HG02763 (cell line): ENCODE data around the gene ZNF624.
"Not testable (repeated sequence)": the region's sequence is repeated elsewhere in the genome, so short reads cannot be mapped to it uniquely, and the experiment has no call there.

Experiments used
- ATAC-seq: cut with Tn5 transposase; IDR thresholded peaks from one replicate; pipeline ENCODE4 v1.9.1; 2021; ENCODE audit warnings: mild to moderate bottlenecking, moderate library complexity; ENCODE audit not compliant: unreplicated experiment

ZNF624 gene

DNA sequence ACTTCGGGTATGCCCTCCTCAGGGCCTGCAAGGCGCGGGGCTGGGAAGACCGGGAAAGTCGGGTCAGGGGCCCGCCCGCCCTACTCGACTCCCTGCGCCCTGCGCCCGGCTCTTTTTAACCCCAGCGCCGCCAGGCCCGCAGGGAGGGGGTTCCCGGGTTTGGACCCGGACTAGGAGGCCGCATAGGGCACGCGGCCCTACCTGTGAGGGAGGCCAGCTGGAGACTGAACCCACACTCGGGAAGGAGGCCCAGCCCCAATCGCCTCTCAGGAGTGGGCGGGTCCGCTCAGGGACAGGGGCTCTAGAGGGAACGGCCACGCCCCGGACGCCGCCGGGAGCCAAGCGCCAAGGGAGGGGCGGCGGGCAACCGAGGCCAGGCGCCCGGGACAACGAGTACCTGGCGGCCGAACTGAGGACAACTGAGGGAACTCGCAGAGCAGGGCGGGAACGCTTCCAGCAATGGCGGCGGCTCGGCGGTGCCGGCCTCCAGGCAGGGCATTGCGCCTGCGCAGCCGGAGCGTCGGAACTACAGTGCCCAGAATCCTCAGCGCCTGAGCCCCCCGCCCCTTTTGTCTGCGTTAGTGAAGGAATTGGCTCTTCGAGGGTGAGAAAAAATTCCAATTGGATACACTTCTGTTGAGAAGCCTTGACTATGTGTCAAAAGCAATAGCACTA is at the start of gene ZNF624:
Gene ZNF624, minus strand, starts transcription at position 484 of the 675 bp plus-strand sequence.
- peak; percentile 88 for ATAC-seq

DNA sequence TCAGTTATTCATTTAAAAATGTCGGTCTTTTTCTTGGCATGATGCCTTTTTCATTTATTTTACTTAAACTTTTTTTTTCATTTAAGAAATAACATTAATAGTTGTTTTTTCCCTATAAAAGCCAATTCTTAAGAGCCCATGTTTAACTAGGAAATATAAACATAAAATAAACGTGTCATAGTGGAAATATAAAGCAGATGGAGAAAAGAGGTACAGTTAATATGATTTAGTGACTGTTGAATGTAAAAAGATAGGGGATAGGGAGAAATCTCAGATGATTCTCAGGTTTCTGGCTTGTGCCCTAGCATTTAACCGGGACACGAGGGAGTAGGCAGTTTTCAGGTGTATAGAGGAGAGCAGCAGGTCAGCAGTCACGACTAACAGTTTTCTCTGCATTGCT is 44.0 kb upstream of the ZNF624 start:
- not testable (repeated sequence) for ATAC-seq

GRCh38 chr17:16690447-16690846 is 36.8 kb upstream of the ZNF624 start:
- ATAC-seq: not testable (repeated sequence)

DNA sequence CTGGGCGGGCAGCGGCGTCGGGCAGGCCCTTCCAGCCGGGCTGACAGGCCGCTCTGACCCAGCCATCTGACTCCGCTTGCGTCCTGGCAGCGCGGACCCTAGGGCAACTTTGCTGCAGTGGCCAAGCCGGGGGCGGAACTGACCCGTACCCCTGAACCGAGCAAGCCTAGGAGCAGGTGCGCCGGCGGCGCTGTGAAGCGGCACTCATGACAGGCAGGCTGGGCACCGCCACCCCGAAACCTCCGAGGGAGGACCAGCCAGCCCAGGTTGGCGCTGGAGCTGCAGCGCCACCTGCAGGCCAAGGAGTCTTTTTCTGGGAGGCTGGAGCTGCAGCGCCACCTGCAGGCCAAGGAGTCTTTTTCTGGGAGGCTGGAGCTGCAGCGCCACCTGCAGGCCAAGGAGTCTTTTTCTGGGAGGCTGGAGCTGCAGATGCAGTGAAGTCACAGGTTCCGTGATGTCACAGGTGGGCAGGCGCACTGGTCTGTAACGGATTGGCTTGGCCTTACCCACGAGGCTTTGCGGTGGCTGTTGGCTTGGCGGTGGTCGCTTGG is 36.2 kb upstream of the ZNF624 start, which contains the start of gene CCDC144A:
Gene CCDC144A, plus strand, starts transcription at position 511 of the 551 bp plus-strand sequence. CDS start 160 bp downstream, outside the sequence.
- not testable (repeated sequence) for ATAC-seq

- not testable (repeated sequence) for ATAC-seq
These were observed 33.5 kb upstream of the ZNF624 start for GRCh38 chr17:16687151-16687550.

GRCh38 chr17:16686019-16686418 is 32.4 kb upstream of the ZNF624 start:
- not testable (repeated sequence) for ATAC-seq

- ATAC-seq: not testable (repeated sequence)
These were observed 29.9 kb upstream of the ZNF624 start for GRCh38 chr17:16683290-16684138.

DNA sequence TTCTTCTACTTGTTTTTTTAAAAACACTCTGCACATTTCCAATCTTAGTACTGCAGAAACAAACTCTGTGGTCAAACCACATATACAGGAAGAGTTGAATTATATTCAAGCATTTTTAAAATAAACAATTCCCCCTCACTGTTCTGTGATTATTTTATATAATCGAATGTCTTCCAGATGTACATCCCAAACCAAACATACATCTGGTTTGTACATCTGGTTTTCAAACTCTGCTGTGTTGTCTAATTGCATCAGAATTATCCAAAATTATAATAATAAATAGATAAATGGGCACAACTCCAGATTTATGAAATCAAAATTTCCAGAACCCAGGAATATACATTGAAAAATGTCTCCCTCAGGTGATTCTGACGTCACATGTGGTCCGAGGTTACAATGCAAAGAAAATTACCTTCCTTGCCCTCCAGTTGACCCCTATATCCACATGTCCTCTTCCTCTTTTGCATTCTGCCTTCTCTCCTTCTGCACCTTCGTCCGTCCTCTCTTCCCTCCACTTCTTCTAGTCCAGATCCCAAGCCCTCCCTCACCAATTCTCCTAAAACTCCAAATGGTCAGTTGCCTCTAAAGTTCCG is 23.1 kb upstream of the ZNF624 start:
- ATAC-seq: no peak

- not testable (repeated sequence) for ATAC-seq
These were observed 13.4 kb upstream of the ZNF624 start for GRCh38 chr17:16666907-16667636.

GRCh38 chr17:16666553-16666906 is 12.9 kb upstream of the ZNF624 start:
- ATAC-seq: not testable (repeated sequence)

GRCh38 chr17:16662936-16663335 is 9.3 kb upstream of the ZNF624 start:
- no peak for ATAC-seq

GRCh38 chr17:16661217-16661616 is 7.6 kb upstream of the ZNF624 start:
- ATAC-seq: no peak

- peak; percentile 11 for ATAC-seq
These were observed 743 bp downstream of the ZNF624 start for GRCh38 chr17:16652847-16653366.

DNA sequence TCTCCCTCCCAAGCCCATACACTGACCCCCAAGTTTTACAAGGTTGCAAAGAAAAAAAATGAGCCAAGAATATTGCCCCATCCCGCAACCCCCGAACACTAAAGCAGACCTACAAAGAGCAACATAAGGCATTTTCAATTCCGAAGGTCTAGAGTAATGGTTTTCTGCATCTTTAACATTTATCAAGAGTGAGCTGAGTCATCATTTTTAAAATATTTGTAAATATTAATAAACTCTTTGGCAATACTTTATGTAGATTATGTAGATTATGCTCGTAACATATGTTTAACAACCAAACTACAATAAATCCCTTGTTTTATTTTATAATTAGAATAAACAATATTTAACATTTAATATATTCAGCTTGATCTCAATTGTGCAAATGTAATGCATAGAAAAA is 1.4 kb downstream of the ZNF624 start:
- ATAC-seq: no peak

- no peak for ATAC-seq
These were observed 4.1 kb downstream of the ZNF624 start for GRCh38 chr17:16649585-16649984.

GRCh38 chr17:16639438-16639837 is 14.2 kb downstream of the ZNF624 start:
- ATAC-seq: no peak

GRCh38 chr17:16623282-16623681 is 30.4 kb downstream of the ZNF624 start:
- ATAC-seq: no peak

DNA sequence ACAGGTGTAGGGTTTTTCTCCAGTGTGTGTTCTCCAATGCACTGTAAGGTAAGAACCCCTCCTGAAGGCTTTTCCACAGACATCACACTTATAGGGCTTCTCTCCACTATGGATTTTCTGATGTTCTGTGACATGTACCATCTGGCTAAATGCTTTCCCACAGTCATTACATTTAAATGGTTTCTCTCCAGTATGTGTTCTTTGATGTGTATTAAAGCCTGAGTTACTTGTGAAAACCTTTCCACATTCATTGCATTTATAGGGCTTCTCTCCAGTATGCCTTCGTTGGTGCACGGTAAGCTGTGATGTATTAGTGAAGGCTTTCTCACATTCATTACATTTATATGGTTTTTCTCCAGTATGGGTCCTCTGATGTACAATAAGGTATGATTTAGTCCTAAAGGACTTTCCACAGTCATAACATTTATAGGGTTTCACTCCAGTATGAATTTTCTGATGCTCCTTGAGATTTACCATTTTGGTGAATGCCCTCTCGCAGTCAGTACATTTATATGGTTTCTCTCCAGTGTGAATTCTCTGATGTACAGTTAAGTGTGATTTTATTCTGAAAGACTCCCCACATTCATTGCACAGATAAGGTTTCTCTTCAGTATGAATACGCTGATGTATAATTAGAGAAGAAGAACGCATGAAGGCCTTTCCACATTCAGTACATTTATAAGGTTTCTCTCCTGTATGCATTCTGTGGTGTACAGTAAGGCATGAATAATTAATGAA is 30.9 kb downstream of the ZNF624 start:
- ATAC-seq: no peak

- ATAC-seq: no peak
These were observed 36.1 kb downstream of the ZNF624 start for GRCh38 chr17:16617481-16618060.
